Gastrocnemius medialis (tissue), 4 donors: ENCODE measurements around the gene PTPN22. TPM values are rescaled to one million over a fixed set of nuclear protein-coding genes. Genes with fewer than 3 reads are reported as not detected.

Experiments
- ATAC-seq, 2 donors: fragments of 150-250 bp; one replicate each; pipeline ENCODE4 v1.9.1; 2016
- DNase-seq, 2 donors: peaks; one replicate each; pipeline ENCODE4 v3.0.0-alpha.2; 2019
- H3K27ac ChIP-seq, 4 donors: fragments of 200-600 bp; sonication (generic); 1 replicate in 1 of 4; 2 replicates in 3 of 4; pipeline ENCODE4 v1.5.1; 2016 to 2018; ENCODE audit warnings: mild to moderate bottlenecking in 2 of 4, moderate library complexity in 1 of 4
- H3K27me3 ChIP-seq, 3 donors: fragments of 200-600 bp; sonication (generic) in 2 of 3; 1 replicate in 1 of 3; 2 replicates in 2 of 3; pipeline versions ENCODE4 v1.5.1 to v1.6.0; 2016 to 2019; ENCODE audit warnings: mild to moderate bottlenecking in 1 of 3, moderate library complexity in 1 of 3
- H3K36me3 ChIP-seq, 2 donors: fragments of 200-600 bp; sonication (generic) in 1 of 2; one replicate each; pipeline ENCODE4 v1.5.1; 2017 to 2018
- H3K4me1 ChIP-seq, 2 donors: fragments of 200-600 bp; sonication (generic) in 1 of 2; one replicate each; pipeline ENCODE4 v1.5.1; 2016 to 2017; ENCODE audit warnings: mild to moderate bottlenecking in 2 of 2
- H3K4me3 ChIP-seq, 4 donors: fragments of 200-600 bp; sonication (generic) in 3 of 4; 1 replicate in 1 of 4; 2 replicates in 3 of 4; pipeline ENCODE4 v1.5.1; 2016 to 2019; ENCODE audit warnings: mild to moderate bottlenecking in 2 of 4
- H3K9me3 ChIP-seq, 3 donors: fragments of 200-600 bp; sonication (generic) in 2 of 3; 1 replicate in 1 of 3; 2 replicates in 2 of 3; pipeline ENCODE4 v1.5.1; 2016 to 2019
- POLR2A ChIP-seq, 2 donors: fragments of 450-650 bp; IDR thresholded peaks; one replicate each; pipeline ENCODE4 v1.6.1; 2017; ENCODE audit warnings: antibody characterized with exemption in 2 of 2, mild to moderate bottlenecking in 2 of 2, moderate library complexity in 2 of 2
- in situ Hi-C, 4 donors: fragments of 200-750 bp; cut with MboI; loops; one replicate each; pipeline versions ENCODE4 v1.15.0 to v1.8.0; 2017; ENCODE audit warnings: low sequenced_read_pairs in 4 of 4
- intact Hi-C: fragments of 100-400 bp; cut with DNase I; formaldehyde crosslinking; loops from one replicate; pipeline ENCODE4 v1.15.1; 2023; ENCODE audit warnings: low total_unique reads
- total RNA-seq, 4 donors: library from RNA; depleted of rRNA; stranded (reverse); fragments of >200 nt; gene quantifications; one replicate each; pipeline versions ENCODE4 v1.1.0 to v1.2.3, GENCODE V29; 2016
- TF ChIP-seq, protein P1 (sequence below), 5 experiments: fragments of 450-650 bp in 3 of 5; fragments of 200-600 bp in 2 of 5; sonication (generic) in 2 of 5; IDR thresholded peaks in 4 of 5; conservative IDR thresholded peaks in 1 of 5; 1 replicate in 4 of 5; 2 replicates in 1 of 5; pipeline ENCODE4 v1.5.1; 2016 to 2019; ENCODE audit warnings: antibody characterized with exemption in 5 of 5, mild to moderate bottlenecking in 3 of 5, moderate library complexity in 3 of 5

Gene PTPN22
- total RNA-seq, 4 donors from 2014 or later, result 0.10 to 1.7 (median 0.63) TPM

DNA sequence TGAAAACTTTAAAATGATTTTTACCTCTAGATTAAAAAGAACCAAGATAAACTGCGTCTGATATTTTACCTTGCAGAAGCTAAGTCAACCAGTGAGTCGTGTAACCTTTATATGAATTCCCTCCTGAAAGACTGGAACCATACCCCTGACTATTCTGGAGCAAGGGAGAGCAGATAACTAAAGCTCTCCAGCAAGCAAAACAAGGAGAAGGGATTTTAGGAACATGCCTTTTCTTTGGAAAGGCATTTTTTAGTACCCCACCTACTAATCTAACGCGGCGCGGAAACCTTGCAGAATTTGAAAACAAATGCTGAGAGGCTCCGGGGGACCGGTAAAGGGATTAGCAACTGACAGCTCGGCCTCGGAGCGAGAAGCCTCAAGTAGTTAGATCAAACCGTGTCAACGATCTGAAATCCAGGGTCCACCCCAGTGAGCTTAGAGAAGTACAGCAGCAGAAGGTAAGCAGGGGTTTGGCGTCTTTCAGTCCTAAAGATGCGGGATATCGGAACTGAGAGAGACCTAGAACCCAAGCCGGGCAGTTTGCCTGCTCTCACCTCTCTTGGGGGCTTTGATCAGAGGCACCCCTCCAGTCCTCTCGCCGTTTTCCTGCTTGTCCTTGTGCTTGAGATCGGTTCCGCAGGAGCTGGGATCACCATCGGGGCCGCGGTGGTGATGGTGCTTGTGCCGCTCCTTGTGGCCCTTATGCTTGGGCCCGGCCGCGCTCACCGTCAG is 60.2 kb downstream of the PTPN22 start:
- peak overlapping the region; percentile 86 to 96 (median 91) for H3K4me3 ChIP-seq
- in situ Hi-C loops, result loop anchor here in 2 of 4 donors (10.0 kb wide), 2 partner anchors 93 to 123 kb away; partner anchors contain the start of genes AP4B1 (in 1 of the 2) and DCLRE1B (in 1 of the 2)

DNA sequence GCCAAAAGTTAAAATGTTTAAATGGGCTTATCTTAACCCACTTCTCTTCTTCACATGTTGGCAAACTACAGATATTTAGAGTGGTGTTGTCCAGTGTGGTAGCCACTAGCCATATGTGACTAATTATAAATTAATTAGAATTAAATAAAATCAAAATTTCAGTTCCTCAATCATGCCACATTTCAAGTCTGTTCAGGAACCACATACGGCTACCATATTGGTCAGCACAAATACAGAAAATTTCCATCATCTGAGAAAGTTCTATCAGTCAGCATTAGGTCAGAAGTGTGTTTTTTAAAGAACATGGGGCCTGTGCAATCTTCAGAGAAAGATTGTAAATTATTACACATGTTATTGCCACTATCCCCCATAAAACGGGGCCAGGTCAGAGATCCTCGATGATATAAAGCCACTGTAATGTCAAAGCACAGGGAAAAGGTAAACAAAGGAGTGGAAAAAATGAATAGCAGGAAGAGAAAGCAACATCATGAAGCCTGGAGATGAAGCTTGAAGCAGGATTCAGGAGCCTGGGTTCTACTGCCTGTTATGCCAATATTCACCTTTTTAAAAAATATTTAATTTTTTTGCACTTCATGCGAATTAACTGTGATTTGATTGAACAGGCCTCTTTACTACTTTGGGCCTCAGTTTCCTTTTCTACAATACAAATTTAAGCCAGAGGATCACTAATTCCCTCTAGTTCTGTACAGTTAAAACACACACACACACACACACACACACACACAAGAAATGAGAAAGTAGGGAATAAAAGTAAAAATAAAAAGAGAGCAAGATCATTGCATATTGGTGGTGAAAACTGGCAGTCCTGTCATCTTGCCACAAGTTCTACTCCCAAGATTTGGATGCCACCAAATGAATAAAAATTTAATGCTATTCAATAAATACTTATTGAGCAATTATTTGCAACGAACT is 61.6 kb downstream of the PTPN22 start:
- no peak for ATAC-seq
- H3K36me3 ChIP-seq, result no peaks in the 10 kb centered on the region
- TF ChIP-seq POLR2A (IDR thresholded peaks at IDR 0.05), result no peak
- TF ChIP-seq, protein P1, sequence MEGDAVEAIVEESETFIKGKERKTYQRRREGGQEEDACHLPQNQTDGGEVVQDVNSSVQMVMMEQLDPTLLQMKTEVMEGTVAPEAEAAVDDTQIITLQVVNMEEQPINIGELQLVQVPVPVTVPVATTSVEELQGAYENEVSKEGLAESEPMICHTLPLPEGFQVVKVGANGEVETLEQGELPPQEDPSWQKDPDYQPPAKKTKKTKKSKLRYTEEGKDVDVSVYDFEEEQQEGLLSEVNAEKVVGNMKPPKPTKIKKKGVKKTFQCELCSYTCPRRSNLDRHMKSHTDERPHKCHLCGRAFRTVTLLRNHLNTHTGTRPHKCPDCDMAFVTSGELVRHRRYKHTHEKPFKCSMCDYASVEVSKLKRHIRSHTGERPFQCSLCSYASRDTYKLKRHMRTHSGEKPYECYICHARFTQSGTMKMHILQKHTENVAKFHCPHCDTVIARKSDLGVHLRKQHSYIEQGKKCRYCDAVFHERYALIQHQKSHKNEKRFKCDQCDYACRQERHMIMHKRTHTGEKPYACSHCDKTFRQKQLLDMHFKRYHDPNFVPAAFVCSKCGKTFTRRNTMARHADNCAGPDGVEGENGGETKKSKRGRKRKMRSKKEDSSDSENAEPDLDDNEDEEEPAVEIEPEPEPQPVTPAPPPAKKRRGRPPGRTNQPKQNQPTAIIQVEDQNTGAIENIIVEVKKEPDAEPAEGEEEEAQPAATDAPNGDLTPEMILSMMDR (IDR thresholded peaks at IDR 0.05 in 4 of 5, conservative IDR thresholded peaks at IDR 0.05 in 1 of 5), result no peak
- intact Hi-C loops, result loop anchor here (10.0 kb wide), 3 partner anchors 415 to 775 kb away; partner anchors contain the start of genes BCAS2 and MAGI3
- in situ Hi-C loops, result loop anchor here in 2 of 4 donors (10.0 kb wide), 2 partner anchors 95 to 125 kb away; partner anchors contain the start of genes AP4B1 (in 1 of the 2) and DCLRE1B (in 1 of the 2)
- peak overlapping the region; percentile 86 to 96 (median 91) for H3K4me3 ChIP-seq
- peak overlapping the region; percentile 94 to 98 (median 96) for H3K27ac ChIP-seq
- no peaks in the 10 kb centered on the region for H3K27me3 ChIP-seq
- no peak for DNase-seq
- peaks cover 23 to 52% of the 10 kb centered on the region in 2 donors for H3K4me1 ChIP-seq
- no peaks in the 10 kb centered on the region for H3K9me3 ChIP-seq

More for the DNA sequence above, 60.2 kb downstream of the PTPN22 start:
- intact Hi-C loops, result loop anchor here (1.0 to 10.0 kb wide), 3 partner anchors 27 to 773 kb away; partner anchors contain the start of genes BCAS2 and MAGI3
- Histone ChIP-seq H3K27me3 (no peaks in the 10 kb centered on the region), H3K27ac (peak overlapping the region; percentile 94 to 98 (median 96)), H3K4me1 (peaks cover 23 to 38% of the 10 kb centered on the region in 2 donors), H3K36me3 (no peaks in the 10 kb centered on the region), H3K9me3 (no peaks in the 10 kb centered on the region)
- TF ChIP-seq, protein P1 (IDR thresholded peaks at IDR 0.05 in 4 of 5, conservative IDR thresholded peaks at IDR 0.05 in 1 of 5), result peak in 1 of 5 experiments; percentile 3
- TF ChIP-seq POLR2A (IDR thresholded peaks at IDR 0.05), result no peak
- ATAC-seq (peak; percentile 48 to 57), DNase-seq (peak; percentile 14 to 45)

DNA sequence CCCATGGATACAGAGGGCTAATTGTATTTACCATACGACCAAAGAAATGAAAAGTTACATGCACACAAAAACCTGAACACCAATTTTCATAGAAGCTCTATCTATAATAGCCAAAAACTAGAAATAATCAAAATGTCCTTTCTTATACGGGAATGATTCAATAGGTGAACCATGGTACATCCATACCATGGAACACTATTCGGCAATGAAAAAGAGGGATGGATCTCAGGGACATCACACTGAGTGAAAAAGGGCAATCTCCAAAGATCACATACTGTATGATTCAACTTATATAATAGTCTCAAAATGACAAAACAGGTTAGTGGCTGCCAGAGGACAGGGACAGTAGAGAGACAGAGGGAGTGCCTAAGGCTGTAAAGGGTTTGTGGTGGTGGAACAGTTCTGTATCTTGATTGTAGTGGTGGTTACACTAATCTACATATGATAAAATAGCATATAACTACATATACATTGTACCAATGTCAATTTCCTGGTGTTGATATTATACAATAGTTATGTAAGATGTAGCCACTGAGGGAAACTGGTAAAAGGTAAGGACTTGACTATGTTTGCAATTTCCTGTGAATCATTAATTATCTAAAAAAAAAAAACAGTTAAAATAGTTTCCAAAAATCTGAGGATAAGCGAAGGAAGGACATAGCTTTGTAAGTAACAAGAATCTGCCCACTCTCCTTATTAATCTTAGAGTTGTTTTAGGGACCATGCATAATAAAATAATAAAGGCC is 62.9 kb downstream of the PTPN22 start:
- H3K4me3 ChIP-seq, result no peak overlapping the region
- ATAC-seq (no peak), DNase-seq (no peak)
- H3K27me3 ChIP-seq, result no peaks in the 10 kb centered on the region
- peaks cover 33 to 65% of the 10 kb centered on the region in 2 donors for H3K4me1 ChIP-seq
- in situ Hi-C loops (no loop called here), intact Hi-C loops (loop anchor here (10.0 kb wide), 1 partner anchor 696 kb away; no protein-coding TSS in a partner anchor)
- H3K27ac ChIP-seq, result peak overlapping the region in 3 of 4 donors; percentile 29 to 95 (median 94)
- H3K36me3 ChIP-seq, result no peaks in the 10 kb centered on the region
- TF ChIP-seq POLR2A (IDR thresholded peaks at IDR 0.05), result no peak
- TF ChIP-seq, protein P1 (IDR thresholded peaks at IDR 0.05 in 4 of 5, conservative IDR thresholded peaks at IDR 0.05 in 1 of 5), result no peak
- no peaks in the 10 kb centered on the region for H3K9me3 ChIP-seq

DNA sequence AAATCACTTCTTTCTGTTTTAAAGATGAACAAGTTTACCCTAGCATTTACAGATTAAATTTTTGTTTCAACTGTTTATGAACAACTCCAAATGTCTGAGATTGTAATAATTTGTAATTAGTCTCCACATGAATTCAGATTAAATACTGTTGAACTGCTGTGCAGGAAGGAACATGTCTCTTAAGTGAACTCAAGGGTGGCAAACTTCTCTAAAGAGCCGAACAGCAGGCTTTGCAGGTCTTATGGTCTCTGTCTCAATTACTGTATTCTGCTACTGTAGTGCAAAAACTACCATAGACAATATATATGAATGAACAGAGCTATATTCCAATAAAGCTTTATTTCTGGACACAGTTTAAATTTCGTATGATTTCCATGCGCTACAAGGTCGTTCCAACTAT is 65.9 kb downstream of the PTPN22 start:
- peaks cover 48 to 81% of the 10 kb centered on the region in 2 donors for H3K4me1 ChIP-seq
- intact Hi-C loops (loop anchor here (10.0 kb wide), 1 partner anchor 699 kb away; no protein-coding TSS in a partner anchor), in situ Hi-C loops (no loop called here)
- ATAC-seq (no peak), DNase-seq (no peak)
- no peaks in the 10 kb centered on the region for H3K9me3 ChIP-seq
- H3K36me3 ChIP-seq, result no peaks in the 10 kb centered on the region
- H3K27me3 ChIP-seq, result no peaks in the 10 kb centered on the region
- H3K27ac ChIP-seq, result no peak overlapping the region
- TF ChIP-seq, protein P1 (IDR thresholded peaks at IDR 0.05 in 4 of 5, conservative IDR thresholded peaks at IDR 0.05 in 1 of 5), result no peak
- TF ChIP-seq POLR2A (IDR thresholded peaks at IDR 0.05), result no peak
- no peak overlapping the region for H3K4me3 ChIP-seq
